ENCODE results near the gene USP32. TPM values are rescaled to one million over a fixed set of nuclear protein-coding genes. Genes with fewer than 3 reads are reported as not detected.

USP32 gene
- total and polyA plus RNA-seq, 10 of the 15 experiments (the other 5 are each of a cell fraction or from before 2014, with no cell fraction given) = 7.8 to 37.3 (median 25.5) TPM

- no peak for TF ChIP-seq ZBTB4 (CRISPR knock-in tag; IDR thresholded peaks at IDR 0.05)
- TF ChIP-seq ZZZ3 (IDR thresholded peaks at IDR 0.05; ENCODE audit: control insufficient read depth, insufficient read length, low read depth) = no peak
- TF ChIP-seq E2F8 (IDR thresholded peaks at IDR 0.05; ENCODE audit: low read depth, partially characterized antibody) = no peak
- TF ChIP-seq JUND (IDR thresholded peaks at IDR 0.05; ENCODE audit: low read depth, low read length) = no peak
Observed at GRCh38 chr17:60325730-60326524, 66.0 kb downstream of the USP32 start (continued).

Data from GM12878 (cell line).